ENCODE measurements around the gene METRNL. TPM values are rescaled to one million over a fixed set of nuclear protein-coding genes. Genes with fewer than 3 reads are reported as not detected.
"Not testable (repeated sequence)": the region's sequence is repeated elsewhere in the genome, so short reads cannot be mapped to it uniquely, and the experiment has no call there.

Gene METRNL
- total and polyA plus RNA-seq, 4 donors = 0.67 to 9.0 (median 8.6) TPM

DNA sequence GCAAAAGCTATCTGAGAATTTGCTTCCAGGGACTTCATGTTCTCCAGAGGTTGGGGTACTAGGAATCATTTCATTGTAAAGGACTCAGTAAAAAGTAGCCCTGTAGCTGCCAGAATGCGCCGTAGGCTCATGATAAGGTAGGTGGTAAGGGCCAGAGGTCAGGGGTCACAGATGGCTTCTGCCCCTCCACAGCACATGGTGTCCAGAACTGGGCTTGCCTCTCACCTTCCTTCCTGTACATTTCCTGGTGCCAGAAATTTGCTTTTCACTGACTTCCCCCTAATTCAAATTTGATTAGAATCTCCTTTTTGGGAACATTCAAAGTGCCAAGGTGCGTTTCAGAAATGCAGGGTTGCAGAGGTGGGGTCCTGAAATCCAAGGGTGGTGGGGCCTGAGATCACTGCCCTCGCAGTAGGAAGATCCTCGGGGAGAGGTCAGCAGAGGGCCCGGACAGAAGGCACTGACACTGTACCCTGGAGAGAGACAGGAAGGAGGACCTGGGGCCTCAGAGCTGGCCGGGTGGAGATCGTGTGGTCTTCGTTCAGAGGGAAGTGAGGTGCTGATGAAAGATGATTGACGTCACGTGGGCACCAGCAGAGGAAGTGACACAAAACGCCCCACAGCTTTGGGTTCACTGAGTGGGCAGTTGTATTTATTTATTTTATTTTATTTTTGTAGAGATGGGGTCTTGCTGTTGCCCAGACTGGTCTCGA lies 25.5 kb upstream of the METRNL start (continued):
- TF ChIP-seq, protein P1, sequence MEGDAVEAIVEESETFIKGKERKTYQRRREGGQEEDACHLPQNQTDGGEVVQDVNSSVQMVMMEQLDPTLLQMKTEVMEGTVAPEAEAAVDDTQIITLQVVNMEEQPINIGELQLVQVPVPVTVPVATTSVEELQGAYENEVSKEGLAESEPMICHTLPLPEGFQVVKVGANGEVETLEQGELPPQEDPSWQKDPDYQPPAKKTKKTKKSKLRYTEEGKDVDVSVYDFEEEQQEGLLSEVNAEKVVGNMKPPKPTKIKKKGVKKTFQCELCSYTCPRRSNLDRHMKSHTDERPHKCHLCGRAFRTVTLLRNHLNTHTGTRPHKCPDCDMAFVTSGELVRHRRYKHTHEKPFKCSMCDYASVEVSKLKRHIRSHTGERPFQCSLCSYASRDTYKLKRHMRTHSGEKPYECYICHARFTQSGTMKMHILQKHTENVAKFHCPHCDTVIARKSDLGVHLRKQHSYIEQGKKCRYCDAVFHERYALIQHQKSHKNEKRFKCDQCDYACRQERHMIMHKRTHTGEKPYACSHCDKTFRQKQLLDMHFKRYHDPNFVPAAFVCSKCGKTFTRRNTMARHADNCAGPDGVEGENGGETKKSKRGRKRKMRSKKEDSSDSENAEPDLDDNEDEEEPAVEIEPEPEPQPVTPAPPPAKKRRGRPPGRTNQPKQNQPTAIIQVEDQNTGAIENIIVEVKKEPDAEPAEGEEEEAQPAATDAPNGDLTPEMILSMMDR (IDR thresholded peaks at IDR 0.05; ENCODE audit: low read depth, low read length, missing input control) = no peak
- no peak for TF ChIP-seq HNF4G (IDR thresholded peaks at IDR 0.05)
- TF ChIP-seq, protein P2, sequence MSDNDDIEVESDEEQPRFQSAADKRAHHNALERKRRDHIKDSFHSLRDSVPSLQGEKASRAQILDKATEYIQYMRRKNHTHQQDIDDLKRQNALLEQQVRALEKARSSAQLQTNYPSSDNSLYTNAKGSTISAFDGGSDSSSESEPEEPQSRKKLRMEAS (IDR thresholded peaks at IDR 0.05) = no peak

DNA sequence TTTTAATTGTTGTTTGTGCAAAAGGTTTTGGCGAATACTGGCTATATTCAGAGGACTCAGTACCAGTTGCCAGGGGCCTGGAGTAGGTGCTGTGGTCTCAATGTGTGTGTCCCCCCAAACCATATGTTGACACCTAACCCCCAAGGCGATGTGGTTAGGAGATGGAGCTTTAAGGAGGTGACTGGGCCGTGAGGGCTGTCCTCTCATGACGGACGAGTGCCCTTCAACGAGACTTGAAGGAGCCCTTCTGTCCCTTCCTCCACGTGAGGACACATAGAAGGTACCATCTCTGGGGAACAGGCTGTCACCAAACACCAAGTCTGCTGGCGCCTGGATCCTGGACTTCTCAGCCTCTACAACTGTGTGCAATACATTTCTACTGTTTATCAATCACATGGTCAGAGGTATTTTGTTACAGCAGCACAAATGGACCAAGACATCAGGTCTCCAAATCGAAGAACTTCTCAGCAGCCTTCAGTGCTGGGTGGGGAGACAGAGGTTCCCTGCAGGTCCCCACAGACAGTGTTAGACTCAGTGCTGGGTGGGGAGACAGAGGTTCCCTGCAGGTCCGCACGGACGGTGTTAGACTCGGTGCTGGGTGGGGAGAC lies 24.8 kb upstream of the METRNL start:
- Histone ChIP-seq H3K4me3 (ENCODE audit: low read depth in 1 of 3, low read length in 3 of 3) (no peak overlapping the region), H3K4me1 (ENCODE audit: control insufficient read depth in 4 of 4, insufficient read depth in 4 of 4, low read length in 3 of 4) (peaks cover 0 to 7% (median 5%) of the 10 kb centered on the region in 4 donors), H3K27ac (ENCODE audit: low read depth in 1 of 2, low read length in 2 of 2) (peak overlapping the region in 1 of 2 donors; percentile 31), H3K27me3 (ENCODE audit: control insufficient read depth in 4 of 4, insufficient read depth in 4 of 4, low read length in 3 of 4) (no peaks in the 10 kb centered on the region), H3K36me3 (ENCODE audit: control insufficient read depth in 4 of 4, insufficient read depth in 3 of 4, low read depth in 1 of 4, low read length in 3 of 4) (no peaks in the 10 kb centered on the region), H3K9ac (ENCODE audit: low read depth in 1 of 2, low read length in 2 of 2) (no peak overlapping the region), H3K9me3 (ENCODE audit: control insufficient read depth in 4 of 4, low read length in 3 of 4) (no peaks in the 10 kb centered on the region)
- TF ChIP-seq HNF4G (IDR thresholded peaks at IDR 0.05) = no peak
- TF ChIP-seq, protein P1 (IDR thresholded peaks at IDR 0.05; ENCODE audit: low read depth, low read length, missing input control) = no peak
- TF ChIP-seq HNF4A (conservative IDR thresholded peaks at IDR 0.05) = no peak
- no peak for TF ChIP-seq RXRA (IDR thresholded peaks at IDR 0.05)
- TF ChIP-seq JUND (IDR thresholded peaks at IDR 0.05) = no peak
- TF ChIP-seq, protein P3, sequence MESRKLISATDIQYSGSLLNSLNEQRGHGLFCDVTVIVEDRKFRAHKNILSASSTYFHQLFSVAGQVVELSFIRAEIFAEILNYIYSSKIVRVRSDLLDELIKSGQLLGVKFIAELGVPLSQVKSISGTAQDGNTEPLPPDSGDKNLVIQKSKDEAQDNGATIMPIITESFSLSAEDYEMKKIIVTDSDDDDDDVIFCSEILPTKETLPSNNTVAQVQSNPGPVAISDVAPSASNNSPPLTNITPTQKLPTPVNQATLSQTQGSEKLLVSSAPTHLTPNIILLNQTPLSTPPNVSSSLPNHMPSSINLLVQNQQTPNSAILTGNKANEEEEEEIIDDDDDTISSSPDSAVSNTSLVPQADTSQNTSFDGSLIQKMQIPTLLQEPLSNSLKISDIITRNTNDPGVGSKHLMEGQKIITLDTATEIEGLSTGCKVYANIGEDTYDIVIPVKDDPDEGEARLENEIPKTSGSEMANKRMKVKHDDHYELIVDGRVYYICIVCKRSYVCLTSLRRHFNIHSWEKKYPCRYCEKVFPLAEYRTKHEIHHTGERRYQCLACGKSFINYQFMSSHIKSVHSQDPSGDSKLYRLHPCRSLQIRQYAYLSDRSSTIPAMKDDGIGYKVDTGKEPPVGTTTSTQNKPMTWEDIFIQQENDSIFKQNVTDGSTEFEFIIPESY (IDR thresholded peaks at IDR 0.05) = no peak
- TF ChIP-seq, protein P2 (IDR thresholded peaks at IDR 0.05) = no peak
- TF ChIP-seq, protein P4, sequence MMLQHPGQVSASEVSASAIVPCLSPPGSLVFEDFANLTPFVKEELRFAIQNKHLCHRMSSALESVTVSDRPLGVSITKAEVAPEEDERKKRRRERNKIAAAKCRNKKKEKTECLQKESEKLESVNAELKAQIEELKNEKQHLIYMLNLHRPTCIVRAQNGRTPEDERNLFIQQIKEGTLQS (IDR thresholded peaks at IDR 0.05) = no peak
- TF ChIP-seq YY1 (IDR thresholded peaks at IDR 0.05) = no peak
- TF ChIP-seq FOXA2 (IDR thresholded peaks at IDR 0.05) = no peak
- no peak for TF ChIP-seq FOXA1 (IDR thresholded peaks at IDR 0.05)
- DNase-seq (ENCODE audit: low spot score) = no peak
- whole genome bisulfite sequencing = 96% methylated on average over 13 of the region's 13 CpGs

DNA sequence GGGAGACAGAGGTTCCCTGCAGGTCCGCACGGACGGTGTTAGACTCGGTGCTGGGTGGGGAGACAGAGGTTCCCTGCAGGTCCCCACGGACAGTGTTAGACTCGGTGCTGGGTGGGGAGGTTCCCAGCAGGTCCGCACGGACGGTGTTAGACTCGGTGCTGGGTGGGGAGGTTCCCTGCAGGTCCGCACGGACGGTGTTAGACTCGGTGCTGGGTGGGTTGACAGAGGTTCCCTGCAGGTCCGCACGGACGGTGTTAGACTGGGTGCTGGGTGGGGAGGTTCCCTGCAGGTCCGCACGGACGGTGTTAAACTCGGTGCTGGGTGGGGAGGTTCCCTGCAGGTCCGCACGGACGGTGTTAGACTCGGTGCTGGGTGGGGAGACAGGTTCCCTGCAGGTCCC lies 24.2 kb upstream of the METRNL start:
- H3K27ac ChIP-seq (ENCODE audit: low read depth in 1 of 2, low read length in 2 of 2); H3K4me3 ChIP-seq (ENCODE audit: low read depth in 1 of 3, low read length in 3 of 3): not testable (repeated sequence)

More for the DNA sequence above, 24.2 kb upstream of the METRNL start:
- WGBS = 93% methylated on average over 25 of the region's 25 CpGs
- not testable (repeated sequence) for H3K4me1 ChIP-seq (ENCODE audit: control insufficient read depth in 4 of 4, insufficient read depth in 4 of 4, low read length in 3 of 4); H3K9ac ChIP-seq (ENCODE audit: low read depth in 1 of 2, low read length in 2 of 2); H3K9me3 ChIP-seq (ENCODE audit: control insufficient read depth in 4 of 4, low read length in 3 of 4); H3K27me3 ChIP-seq (ENCODE audit: control insufficient read depth in 4 of 4, insufficient read depth in 4 of 4, low read length in 3 of 4); H3K36me3 ChIP-seq (ENCODE audit: control insufficient read depth in 4 of 4, insufficient read depth in 3 of 4, low read depth in 1 of 4, low read length in 3 of 4); DNase-seq (ENCODE audit: low spot score)
